OCI-LY1 (cell line): ENCODE results near the gene RFX4.

Experiments used
- H2AFZ ChIP-seq: fragments of 200-600 bp; sonication (generic), shearing (Covaris generic); 2 replicates; pipeline ENCODE4 v1.6.0; 2014; ENCODE audit warnings: antibody characterized with exemption, mild to moderate bottlenecking, low read length
- H3F3A ChIP-seq: fragments of 200-600 bp; sonication (generic), shearing (Covaris generic); 2 replicates; pipeline ENCODE4 v1.6.0; 2014; ENCODE audit warnings: mild to moderate bottlenecking, antibody characterized with exemption, low read length, moderate library complexity; ENCODE audit not compliant: insufficient read depth
- H3K27ac ChIP-seq: fragments of 200-600 bp; sonication (generic); 2 replicates; pipeline ENCODE4 v1.5.1; 2014; ENCODE audit warnings: low read length, mixed run types, mild to moderate bottlenecking, low read depth; ENCODE audit not compliant: poor library complexity, severe bottlenecking
- H3K27me3 ChIP-seq: fragments of 200-600 bp; sonication (generic); 2 replicates; pipeline ENCODE4 v1.6.0; 2014; ENCODE audit warnings: antibody characterized with exemption, mild to moderate bottlenecking, low read length, moderate library complexity; ENCODE audit not compliant: insufficient read depth
- H3K36me3 ChIP-seq: fragments of 200-600 bp; sonication (generic); 2 replicates; pipeline ENCODE4 v1.6.1; 2014; ENCODE audit warnings: mild to moderate bottlenecking, antibody characterized with exemption, low read length, moderate library complexity, mixed read lengths; ENCODE audit not compliant: insufficient read depth
- H3K4me1 ChIP-seq: fragments of 200-600 bp; sonication (generic); 2 replicates; pipeline ENCODE4 v1.5.1; 2014; ENCODE audit warnings: mild to moderate bottlenecking, low read length, moderate library complexity; ENCODE audit not compliant: insufficient read depth, severe bottlenecking
- H3K4me2 ChIP-seq: fragments of 200-600 bp; sonication (generic), shearing (Covaris generic); 2 replicates; pipeline ENCODE4 v1.6.1; 2014; ENCODE audit warnings: low read length
- H3K4me3 ChIP-seq: fragments of 200-600 bp; sonication (generic); 2 replicates; pipeline ENCODE4 v1.5.1; 2014; ENCODE audit warnings: low read length, low read depth, mild to moderate bottlenecking, mixed read lengths; ENCODE audit not compliant: poor library complexity, severe bottlenecking
- H3K79me2 ChIP-seq: fragments of 200-600 bp; shearing (Covaris generic); 2 replicates; pipeline ENCODE4 v1.6.1; 2016; ENCODE audit warnings: mixed run types, low read length, mixed read lengths; ENCODE audit not compliant: insufficient read depth
- H3K9ac ChIP-seq: fragments of 200-600 bp; sonication (generic), shearing (Covaris generic); 2 replicates; pipeline ENCODE4 v1.6.1; 2014; ENCODE audit warnings: mild to moderate bottlenecking, low read length, mixed read lengths
- H3K9me2 ChIP-seq: fragments of 200-600 bp; sonication (generic), shearing (Covaris generic); 2 replicates; pipeline ENCODE4 v1.6.1; 2014; ENCODE audit warnings: low read depth, mild to moderate bottlenecking, low read length, mixed read lengths
- H3K9me3 ChIP-seq: fragments of 200-600 bp; shearing (Covaris generic); 2 replicates; pipeline ENCODE4 v1.6.1; 2014; ENCODE audit warnings: low read length, mixed read lengths
- H4K20me1 ChIP-seq: fragments of 200-600 bp; sonication (generic), shearing (Covaris generic); 2 replicates; pipeline ENCODE4 v1.6.0; 2016; ENCODE audit warnings: mild to moderate bottlenecking, low read length; ENCODE audit not compliant: insufficient read depth
- EZH2 ChIP-seq: fragments of 200-600 bp; sonication (generic), shearing (Covaris generic); IDR thresholded peaks from 2 replicates; pipeline ENCODE4 v1.8.0; 2017; ENCODE audit warnings: borderline replicate concordance, mixed run types, mild to moderate bottlenecking, antibody characterized with exemption, low read length, moderate library complexity, mixed read lengths
- TF ChIP-seq, protein P1 (sequence below): fragments of 200-600 bp; sonication (generic), shearing (Covaris generic); IDR thresholded peaks from 2 replicates; pipeline ENCODE4 v1.5.1; 2017; ENCODE audit warnings: mild to moderate bottlenecking, antibody characterized with exemption, low read length, moderate library complexity, mixed read lengths

RFX4 gene

GRCh38 chr12:106646472-106646871 lies 63.7 kb downstream of the RFX4 start:
- H3K27ac ChIP-seq, result no peak overlapping the region
- no peaks in the 10 kb centered on the region for H3F3A ChIP-seq
- no peak overlapping the region for H2AFZ ChIP-seq
- no peaks in the 10 kb centered on the region for H3K4me1 ChIP-seq
- no peak overlapping the region for H3K4me3 ChIP-seq
- TF ChIP-seq, protein P1, sequence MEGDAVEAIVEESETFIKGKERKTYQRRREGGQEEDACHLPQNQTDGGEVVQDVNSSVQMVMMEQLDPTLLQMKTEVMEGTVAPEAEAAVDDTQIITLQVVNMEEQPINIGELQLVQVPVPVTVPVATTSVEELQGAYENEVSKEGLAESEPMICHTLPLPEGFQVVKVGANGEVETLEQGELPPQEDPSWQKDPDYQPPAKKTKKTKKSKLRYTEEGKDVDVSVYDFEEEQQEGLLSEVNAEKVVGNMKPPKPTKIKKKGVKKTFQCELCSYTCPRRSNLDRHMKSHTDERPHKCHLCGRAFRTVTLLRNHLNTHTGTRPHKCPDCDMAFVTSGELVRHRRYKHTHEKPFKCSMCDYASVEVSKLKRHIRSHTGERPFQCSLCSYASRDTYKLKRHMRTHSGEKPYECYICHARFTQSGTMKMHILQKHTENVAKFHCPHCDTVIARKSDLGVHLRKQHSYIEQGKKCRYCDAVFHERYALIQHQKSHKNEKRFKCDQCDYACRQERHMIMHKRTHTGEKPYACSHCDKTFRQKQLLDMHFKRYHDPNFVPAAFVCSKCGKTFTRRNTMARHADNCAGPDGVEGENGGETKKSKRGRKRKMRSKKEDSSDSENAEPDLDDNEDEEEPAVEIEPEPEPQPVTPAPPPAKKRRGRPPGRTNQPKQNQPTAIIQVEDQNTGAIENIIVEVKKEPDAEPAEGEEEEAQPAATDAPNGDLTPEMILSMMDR, result no peak
- no peak for TF ChIP-seq EZH2
- H3K9me3 ChIP-seq, result no peaks in the 10 kb centered on the region
- no peak overlapping the region for H3K9ac ChIP-seq
- H4K20me1 ChIP-seq, result no peaks in the 10 kb centered on the region
- H3K9me2 ChIP-seq, result no peaks in the 10 kb centered on the region
- H3K27me3 ChIP-seq, result no peaks in the 10 kb centered on the region
- H3K79me2 ChIP-seq, result no peaks in the 10 kb centered on the region
- H3K4me2 ChIP-seq, result no peak overlapping the region
- H3K36me3 ChIP-seq, result no peaks in the 10 kb centered on the region

DNA sequence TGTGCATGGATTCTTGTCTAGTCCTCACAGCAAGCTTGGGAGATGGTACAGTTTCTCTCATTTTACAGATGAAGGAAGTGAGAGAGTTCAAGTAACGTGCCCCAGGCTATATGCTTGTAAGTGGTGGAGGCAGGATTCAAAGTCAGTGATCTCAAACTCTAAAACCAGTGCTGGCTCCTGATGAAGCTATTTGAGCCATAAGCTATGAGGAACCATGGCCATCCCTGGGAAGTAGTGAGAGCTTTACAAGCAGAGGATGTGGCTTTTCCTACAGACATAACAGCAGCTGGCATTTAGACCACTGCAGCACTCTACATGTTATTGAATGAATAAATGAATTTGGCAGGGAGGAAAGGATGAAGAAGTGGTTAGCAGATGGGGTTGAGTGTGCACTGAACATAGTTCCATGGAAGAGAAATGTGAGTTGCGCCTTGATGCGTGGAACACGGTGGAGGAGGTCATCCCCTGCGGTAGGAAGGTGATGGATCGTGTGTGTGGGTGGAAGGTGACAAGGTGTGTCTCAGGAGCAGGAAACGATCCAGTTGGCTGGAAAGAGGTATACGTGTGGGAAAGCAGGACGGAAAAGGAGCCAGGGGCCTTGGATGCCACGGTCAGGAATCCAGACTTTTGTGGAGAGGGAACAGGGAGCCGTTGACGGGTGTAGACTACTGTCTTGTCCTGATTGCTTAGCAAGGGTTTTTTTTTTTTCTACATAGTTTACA lies 65.2 kb downstream of the RFX4 start:
- H3K27ac ChIP-seq, result no peak overlapping the region
- no peak overlapping the region for H3K4me2 ChIP-seq

DNA sequence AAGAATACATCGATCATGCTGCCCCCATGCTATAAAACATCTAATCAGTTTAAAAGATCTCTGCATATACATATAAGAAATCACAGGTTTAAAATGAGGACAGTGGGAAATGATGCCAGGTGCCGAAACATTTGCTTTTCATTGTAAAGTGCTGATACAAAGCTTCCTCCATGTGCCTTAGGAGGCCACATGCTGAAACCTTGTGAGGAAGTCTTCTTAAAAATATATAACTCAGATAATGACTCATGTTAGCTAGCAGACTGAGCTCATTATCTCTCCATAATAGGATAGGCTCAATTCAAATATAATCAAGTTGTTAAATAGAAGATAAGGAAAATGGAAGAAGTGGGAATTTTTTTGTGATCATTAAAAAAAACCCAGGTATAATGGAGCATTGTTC lies 65.9 kb downstream of the RFX4 start:
- H3F3A ChIP-seq, result no peaks in the 10 kb centered on the region
- H3K4me1 ChIP-seq, result no peaks in the 10 kb centered on the region
- no peaks in the 10 kb centered on the region for H3K9me3 ChIP-seq
- H3K4me3 ChIP-seq, result no peak overlapping the region
- H3K27ac ChIP-seq, result no peak overlapping the region
- no peaks in the 10 kb centered on the region for H3K36me3 ChIP-seq
- H3K4me2 ChIP-seq, result no peak overlapping the region
- no peaks in the 10 kb centered on the region for H3K79me2 ChIP-seq
- H3K9me2 ChIP-seq, result no peaks in the 10 kb centered on the region
- H3K27me3 ChIP-seq, result no peaks in the 10 kb centered on the region
- no peaks in the 10 kb centered on the region for H4K20me1 ChIP-seq
- H3K9ac ChIP-seq, result no peak overlapping the region
- TF ChIP-seq EZH2, result no peak
- TF ChIP-seq, protein P1, result no peak
- no peak overlapping the region for H2AFZ ChIP-seq

More for the DNA sequence above, 65.2 kb downstream of the RFX4 start:
- no peak overlapping the region for H2AFZ ChIP-seq
- no peaks in the 10 kb centered on the region for H3K9me2 ChIP-seq
- no peaks in the 10 kb centered on the region for H3F3A ChIP-seq
- no peak for TF ChIP-seq EZH2
- TF ChIP-seq, protein P1, result no peak
- H3K4me3 ChIP-seq, result no peak overlapping the region
- no peaks in the 10 kb centered on the region for H4K20me1 ChIP-seq
- no peaks in the 10 kb centered on the region for H3K9me3 ChIP-seq
- no peaks in the 10 kb centered on the region for H3K79me2 ChIP-seq
- no peaks in the 10 kb centered on the region for H3K27me3 ChIP-seq
- H3K4me1 ChIP-seq, result no peaks in the 10 kb centered on the region
- no peaks in the 10 kb centered on the region for H3K36me3 ChIP-seq
- no peak overlapping the region for H3K9ac ChIP-seq
